GM19240 (cell line): ENCODE measurements around the gene NGF.

Experiments used
- DNase-seq: peaks from one replicate; pipeline ENCODE4 v3.0.0; 2011; ENCODE audit warnings: low spot score; ENCODE audit not compliant: insufficient read length

NGF gene

GRCh38 chr1:115336741-115337140 is 1.3 kb downstream of the NGF start:
- DNase-seq: no peak

DNA sequence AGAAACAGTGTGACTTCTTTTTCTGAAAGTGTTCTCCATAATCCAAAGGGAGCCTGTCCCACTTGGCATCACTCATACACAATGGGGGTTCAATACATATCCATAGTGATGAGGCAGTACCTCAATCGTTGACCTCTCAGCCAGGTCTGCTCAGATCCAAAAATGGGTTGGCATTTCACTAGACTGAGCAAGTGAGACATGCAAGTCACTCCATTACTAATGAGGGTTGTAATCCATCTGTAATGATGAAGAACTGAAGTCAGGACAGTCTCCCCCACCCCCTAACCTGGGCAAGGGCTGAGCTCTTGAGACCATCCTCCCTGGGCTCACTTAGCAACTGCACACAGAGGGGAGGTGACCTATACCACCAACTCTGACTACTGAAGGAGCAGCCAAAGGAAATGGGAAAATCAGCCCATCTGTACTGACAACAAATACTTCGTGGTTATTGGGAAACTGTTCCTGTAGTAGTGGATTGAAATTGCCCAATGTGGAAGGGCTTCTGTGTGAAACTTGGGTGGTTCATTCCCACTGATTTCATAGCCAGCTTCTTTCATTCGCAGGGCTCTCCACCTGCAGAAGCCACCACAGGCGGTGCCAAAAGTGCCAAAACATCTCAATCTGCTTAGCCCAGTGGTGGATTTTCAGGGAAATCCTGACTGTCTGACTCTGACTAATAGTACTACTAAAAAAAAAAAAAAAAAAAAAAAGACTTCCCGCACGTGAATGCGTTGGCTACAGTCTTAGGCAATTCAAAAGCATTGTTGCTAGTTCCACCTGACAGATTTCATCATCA is 5.0 kb downstream of the NGF start:
- DNase-seq: no peak

- DNase-seq: no peak
Measured at GRCh38 chr1:115331558-115332331, 6.3 kb downstream of the NGF start.

DNA sequence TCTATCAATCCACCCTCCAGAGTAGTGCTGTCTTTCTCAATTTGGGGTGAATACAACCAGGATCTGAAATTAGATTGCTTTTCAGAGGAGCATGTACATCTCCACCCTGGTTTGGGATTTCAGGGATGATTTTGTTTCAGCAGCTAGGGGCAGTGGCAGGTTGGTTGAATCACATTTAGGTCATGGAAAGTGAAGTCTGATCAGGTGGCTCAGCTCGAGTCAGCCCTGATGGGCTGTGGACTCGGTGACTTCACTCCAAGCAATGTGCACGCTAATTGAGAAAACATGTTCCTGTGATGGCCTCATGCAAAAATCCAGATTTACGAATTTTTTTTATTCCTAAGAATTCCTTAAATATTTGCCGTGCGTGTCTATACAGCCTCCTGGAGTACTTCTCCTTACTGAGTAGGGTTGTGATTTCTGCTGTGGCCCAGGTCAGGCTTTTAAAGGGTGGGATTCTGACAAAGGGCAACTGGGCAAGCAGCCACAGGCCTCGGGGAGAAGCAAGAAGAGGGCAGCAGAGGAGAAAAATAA is 7.5 kb downstream of the NGF start:
- DNase-seq: no peak

GRCh38 chr1:115329965-115330364 is 8.1 kb downstream of the NGF start:
- DNase-seq: no peak

DNA sequence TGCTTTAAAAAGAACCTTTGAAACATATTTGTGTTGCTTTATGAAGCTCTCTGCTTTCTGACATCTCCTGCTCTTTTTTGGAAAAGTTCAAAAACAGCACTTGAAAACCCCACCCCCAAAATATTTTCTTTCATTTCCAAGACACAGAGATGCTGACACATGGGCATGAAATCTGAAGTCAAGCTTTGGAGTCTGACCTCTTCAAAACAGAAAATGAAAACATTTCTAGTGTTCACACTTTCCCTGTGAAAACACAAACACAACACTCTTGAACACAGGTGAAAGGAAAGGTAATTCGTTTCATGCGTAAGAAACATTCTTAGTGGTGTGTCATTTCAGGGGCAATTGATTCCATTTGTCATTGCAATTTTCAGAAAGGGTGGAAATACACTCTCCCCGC is 10.8 kb downstream of the NGF start:
- no peak for DNase-seq

DNA sequence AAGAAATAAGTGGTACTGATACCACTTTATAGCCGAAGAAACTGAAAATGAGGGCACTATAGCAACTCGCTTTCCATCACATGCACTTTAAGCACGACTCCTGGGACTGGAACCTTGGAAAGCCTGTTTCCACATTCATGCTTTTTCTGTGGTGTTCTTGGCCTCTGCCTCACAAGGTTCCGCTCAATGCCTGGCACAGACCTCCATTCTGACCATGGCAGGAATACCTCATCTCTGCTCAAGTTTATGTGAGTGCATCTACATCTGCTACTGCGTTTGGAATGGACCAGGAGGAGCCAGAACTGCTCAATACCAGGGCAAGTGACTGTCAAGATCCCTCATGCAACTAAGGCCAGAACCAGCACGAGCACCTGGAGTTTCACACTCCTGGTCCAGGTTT is 11.6 kb downstream of the NGF start:
- DNase-seq: no peak

- no peak for DNase-seq
Measured at GRCh38 chr1:115325874-115326273, 12.2 kb downstream of the NGF start.

GRCh38 chr1:115324649-115325420 is 13.2 kb downstream of the NGF start:
- DNase-seq: no peak

DNA sequence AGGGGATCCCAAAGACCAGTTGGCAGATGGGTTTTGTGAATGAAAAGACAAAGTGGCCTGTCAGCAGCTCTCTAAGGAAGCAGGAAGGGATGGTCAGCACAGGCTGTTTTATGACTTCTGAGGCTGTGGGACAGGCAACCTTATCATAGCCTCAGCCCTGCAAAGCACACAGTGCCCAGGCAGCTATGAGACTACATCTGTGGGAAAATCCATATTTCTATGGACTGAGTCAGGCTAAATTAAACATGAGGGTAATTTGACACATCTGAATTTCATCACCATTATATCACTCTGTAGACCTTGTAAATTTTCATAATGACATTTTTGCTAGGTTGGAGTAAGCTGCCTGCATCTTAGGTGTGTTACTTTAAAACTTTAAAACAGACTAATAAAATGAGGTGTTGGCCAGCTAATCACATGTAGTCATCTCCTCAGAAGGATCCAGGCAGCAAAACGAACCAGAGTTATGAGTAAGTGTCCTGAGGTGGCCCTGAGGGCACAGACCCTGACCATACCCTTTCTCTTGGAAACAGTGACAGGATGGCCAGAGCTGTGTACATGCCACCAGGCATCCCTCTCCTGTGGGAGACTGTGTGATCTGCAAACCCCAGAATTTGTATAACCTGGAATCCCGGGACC is 14.6 kb downstream of the NGF start:
- DNase-seq: no peak

- DNase-seq: no peak
Measured at GRCh38 chr1:115322631-115323030, 15.4 kb downstream of the NGF start.

DNA sequence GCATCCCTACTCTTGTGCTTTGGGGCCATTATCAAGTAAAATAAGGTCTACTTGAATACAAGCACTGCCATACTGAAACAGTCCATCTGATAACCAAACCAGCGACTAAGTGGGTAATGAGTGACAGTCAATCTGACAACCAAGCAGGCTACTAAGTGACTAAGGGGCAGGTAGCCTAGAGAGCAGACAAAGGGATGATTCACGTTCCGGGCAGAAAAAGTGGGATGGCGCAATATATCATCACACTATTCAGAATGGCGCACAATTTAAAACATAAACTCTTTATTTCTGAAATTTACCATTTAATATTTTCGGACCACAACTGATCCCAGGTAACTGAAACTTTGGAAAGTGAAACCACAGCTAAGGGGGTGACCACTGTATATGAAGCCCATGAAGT is 17.7 kb downstream of the NGF start:
- no peak for DNase-seq

DNA sequence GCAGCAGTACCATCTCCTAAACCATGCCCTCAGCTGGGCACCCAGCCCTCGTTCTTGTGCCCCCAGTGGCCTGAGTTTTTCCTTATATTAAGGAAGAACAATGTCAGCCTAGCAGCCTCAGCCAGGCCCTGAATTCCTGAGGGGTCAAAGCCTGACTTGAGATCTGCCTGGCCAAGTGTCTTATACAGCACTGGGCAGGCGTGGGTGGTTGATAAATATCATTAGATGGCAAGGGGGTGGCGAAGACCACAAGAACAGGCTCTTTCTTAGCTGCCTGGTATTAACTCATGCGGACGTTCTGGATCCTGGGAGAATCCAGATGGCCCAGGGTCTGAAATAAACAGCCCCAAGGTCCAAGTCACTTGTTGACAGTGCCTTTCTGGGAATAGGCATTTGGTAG is 18.3 kb downstream of the NGF start:
- no peak for DNase-seq

GRCh38 chr1:115317101-115318012 is 20.7 kb downstream of the NGF start:
- DNase-seq: no peak

DNA sequence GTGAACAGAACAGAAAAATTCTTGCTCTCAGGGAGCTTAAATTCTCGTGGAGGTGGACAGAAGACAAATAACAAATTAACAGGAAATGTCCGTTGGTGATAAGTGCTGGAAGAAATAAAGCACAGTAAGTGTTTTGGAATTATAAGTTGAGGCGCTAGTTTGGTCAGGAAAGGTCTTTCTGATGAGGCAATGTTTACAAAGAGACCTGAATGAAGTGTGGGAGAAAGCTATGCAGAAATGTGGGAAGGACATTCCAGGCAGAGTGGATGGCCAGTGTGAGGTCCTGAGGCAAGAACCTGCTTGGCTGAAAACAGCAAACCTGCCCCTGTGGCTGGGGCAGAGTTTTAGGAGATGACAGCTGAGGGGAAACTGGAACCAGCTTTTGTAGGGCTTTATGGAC is 23.3 kb downstream of the NGF start:
- DNase-seq: no peak

DNA sequence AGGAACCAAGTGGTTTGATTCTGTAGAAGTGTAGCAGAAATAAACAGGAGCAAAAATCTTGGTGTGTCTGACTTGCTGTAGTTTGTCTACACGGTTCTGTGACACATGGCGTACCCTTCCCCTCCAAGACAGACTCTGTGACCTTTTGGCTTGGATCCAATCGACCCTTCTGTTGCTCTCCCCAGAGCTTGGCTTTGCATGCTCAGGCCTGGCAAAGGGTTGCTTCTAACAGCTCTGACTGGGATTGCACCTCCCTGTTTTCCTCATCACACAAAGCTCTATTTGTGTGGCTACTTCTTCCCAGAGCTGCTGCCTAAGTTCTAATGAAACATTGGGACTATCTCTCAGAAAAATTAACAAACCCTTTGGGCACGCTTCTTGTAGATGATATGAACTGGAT is 24.0 kb downstream of the NGF start:
- DNase-seq: no peak

DNA sequence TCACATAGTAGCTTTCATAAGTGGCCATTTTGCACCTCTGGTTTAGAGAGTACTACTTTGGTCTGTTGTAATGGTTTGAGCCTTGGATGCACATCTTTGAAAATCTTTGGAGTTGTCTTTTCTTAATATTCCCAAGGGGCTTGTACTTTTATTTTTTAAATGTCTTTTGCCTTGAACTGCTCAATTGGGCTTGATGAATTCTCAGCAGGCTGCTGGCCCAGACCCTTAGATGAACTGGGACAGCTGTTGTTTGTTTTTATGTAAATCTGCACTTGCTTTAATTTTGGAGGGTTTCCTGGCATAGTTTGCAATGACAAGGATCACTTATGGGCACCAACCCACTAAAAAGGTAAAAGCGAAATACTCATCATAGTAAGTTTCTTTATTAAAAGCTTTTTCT is 24.9 kb downstream of the NGF start:
- no peak for DNase-seq

DNA sequence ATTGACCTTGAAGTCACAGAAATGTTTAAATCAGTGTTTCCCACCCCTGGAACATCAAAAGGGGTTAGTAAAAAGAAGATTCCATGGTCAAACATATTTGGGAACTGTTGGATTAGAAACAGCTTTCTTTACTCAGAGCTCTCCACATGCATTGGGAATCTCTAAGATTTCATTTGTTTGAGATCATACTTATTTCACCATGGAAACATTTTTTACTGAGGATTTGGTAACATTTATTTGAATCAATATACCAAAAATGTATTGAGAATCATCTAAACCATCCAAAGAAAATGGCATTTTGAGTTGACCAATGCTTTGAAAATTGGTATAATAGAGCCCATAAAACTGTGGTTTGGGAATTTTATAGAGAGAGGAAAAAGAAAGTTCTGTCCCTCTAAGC is 25.3 kb downstream of the NGF start:
- no peak for DNase-seq

- no peak for DNase-seq
Measured at GRCh38 chr1:115311474-115311989, 26.5 kb downstream of the NGF start.
